HUDEP-2 (cell line): Measurements from ENCODE around the gene CCDC69.
"Not testable (repeated sequence)": the region's sequence is repeated elsewhere in the genome, so short reads cannot be mapped to it uniquely, and the experiment has no call there.

Experiments used
- DNase-seq, 76 experiments: peaks; one replicate each; lab custom pipeline; 2025; ENCODE audit not compliant: unreplicated experiment in 76 of 76; lab: John Stamatoyannopoulos, UW

The CCDC69 gene, protein sequence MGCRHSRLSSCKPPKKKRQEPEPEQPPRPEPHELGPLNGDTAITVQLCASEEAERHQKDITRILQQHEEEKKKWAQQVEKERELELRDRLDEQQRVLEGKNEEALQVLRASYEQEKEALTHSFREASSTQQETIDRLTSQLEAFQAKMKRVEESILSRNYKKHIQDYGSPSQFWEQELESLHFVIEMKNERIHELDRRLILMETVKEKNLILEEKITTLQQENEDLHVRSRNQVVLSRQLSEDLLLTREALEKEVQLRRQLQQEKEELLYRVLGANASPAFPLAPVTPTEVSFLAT

GRCh38 chr5:151223447-151224264 is at the start of gene CCDC69:
Gene CCDC69, minus strand, starts transcription at chr5:151224092. Its CDS starts 122 bp downstream, at chr5:151223970.
- DNase-seq: peak in 66 of 76 experiments; percentile 6 to 79 (median 46)

GRCh38 chr5:151271336-151271735 is 47.4 kb upstream of the CCDC69 start:
- no peak for DNase-seq

DNA sequence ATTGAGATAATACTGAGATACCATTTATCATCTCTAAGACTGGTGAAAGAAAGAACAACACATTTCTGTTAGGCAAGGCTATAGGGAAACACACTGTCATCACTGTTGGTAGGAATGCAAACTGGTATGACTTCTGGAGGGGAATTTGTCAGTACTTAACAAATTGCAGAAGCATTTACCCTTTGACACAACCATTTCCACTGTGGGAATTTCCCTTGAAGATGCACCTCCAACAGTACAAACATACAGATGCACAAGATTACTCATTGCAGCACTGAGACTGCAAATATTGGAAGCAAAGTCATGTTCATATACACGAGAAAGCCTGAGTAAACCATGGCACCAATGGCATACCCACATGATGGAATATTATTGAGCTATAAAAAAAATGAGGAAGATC is 46.7 kb upstream of the CCDC69 start:
- no peak for DNase-seq

DNA sequence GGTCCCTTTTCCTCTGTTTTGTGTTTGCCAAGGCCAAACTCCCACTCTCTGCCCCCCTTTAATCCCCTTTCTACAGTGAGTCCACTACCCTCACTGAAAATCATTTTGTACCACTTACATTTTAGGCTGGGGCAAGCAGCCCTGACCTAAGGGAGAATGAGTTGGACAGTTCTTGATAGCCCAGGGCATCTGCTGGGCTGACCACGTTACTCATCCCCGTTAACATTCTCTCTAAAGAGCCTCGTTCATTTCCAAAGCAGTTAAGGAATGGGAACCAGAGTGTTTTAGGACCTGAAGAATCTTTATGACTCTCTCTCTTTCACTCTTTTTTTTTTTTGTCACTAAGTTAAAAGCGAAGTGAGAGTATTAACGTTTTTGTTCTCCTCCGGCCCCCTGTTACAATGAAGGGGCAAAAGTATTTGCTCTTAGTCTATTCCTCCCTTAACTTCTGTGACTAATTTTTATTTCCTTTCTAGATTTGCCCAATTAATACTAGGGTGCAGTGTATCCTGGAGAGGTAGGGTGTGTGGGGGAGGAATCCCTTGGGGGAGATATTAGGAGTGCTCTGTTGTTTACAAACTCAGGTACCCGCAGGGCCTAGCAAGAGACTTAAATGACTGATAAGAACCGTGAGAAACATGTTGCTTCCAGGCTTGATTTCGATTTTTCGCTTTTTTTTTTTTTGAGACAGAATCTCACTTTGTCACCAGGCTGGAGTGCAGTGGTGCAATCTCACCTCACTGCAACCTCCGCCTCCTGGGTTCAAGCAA is 43.8 kb upstream of the CCDC69 start:
- DNase-seq: no peak

- DNase-seq: no peak
These were observed 40.2 kb upstream of the CCDC69 start for GRCh38 chr5:151264113-151264512.

- no peak for DNase-seq
These were observed 38.6 kb upstream of the CCDC69 start for GRCh38 chr5:151262532-151262931.

DNA sequence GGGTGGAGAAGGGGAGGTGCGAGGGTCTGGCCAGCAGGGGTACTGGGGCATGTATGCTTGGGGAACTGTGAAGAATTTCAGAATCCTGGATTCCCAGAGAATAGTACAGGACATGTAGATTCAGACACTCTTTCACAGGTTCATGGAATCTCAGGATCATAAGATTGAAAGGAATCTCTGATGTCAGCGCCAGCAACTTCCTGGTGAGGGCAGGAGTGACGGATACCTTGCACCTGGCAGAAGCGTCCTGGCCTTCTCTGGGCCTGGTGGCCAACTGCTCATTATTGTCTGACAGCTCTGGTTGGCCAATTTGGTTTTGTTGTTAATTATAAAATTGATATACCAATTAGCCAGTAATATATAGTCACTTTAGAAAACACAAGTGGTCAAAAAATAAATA is 36.0 kb upstream of the CCDC69 start:
- DNase-seq: no peak

DNA sequence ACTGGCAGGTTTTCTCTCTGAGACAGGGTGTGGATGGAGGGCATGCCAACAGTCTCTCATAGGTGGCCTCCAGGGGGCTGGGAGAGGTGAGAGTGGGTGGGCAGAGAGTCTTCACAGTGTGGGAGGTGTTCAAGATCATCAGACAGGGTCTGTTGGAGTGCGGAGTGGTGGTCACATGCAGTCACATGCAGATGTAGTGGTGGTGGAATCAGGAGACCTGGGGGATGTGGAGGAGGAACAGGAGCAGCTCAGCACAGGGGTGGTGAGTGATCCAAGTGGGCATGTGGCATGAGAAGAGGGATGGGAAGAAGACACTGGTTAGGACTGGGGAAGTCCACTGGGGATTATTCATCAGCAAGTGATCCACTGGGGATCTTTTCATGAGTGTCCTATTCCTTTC is 34.9 kb upstream of the CCDC69 start:
- DNase-seq: no peak

- no peak for DNase-seq
These were observed 34.3 kb upstream of the CCDC69 start for GRCh38 chr5:151258201-151258611.

- DNase-seq: no peak
These were observed 33.9 kb upstream of the CCDC69 start for GRCh38 chr5:151257731-151258181.

GRCh38 chr5:151255621-151256286 is 31.9 kb upstream of the CCDC69 start:
- DNase-seq: peak in 61 of 76 experiments; percentile 6 to 77 (median 32)

- not testable (repeated sequence) for DNase-seq
These were observed 31.1 kb upstream of the CCDC69 start for GRCh38 chr5:151254990-151255389.

DNA sequence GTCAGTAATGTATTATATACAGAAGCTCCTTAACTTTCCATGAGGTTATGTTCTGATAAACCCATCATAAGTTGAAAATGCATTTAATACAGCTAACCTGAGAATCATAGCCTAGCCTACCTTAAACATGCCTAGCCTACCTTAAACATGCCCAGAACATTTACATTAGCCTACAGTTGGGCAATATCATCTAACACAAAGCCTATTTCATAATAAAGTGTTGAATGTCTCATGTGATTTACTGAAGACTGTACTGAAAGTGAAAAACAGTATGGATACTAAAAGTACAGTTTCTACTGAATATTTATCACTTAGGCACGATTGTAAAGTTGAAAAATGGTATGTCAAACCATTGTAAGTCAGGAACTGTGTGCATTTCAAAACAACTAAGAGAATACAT is 30.7 kb upstream of the CCDC69 start:
- DNase-seq: no peak

- DNase-seq: no peak
These were observed 29.7 kb upstream of the CCDC69 start for GRCh38 chr5:151253605-151253950.

DNA sequence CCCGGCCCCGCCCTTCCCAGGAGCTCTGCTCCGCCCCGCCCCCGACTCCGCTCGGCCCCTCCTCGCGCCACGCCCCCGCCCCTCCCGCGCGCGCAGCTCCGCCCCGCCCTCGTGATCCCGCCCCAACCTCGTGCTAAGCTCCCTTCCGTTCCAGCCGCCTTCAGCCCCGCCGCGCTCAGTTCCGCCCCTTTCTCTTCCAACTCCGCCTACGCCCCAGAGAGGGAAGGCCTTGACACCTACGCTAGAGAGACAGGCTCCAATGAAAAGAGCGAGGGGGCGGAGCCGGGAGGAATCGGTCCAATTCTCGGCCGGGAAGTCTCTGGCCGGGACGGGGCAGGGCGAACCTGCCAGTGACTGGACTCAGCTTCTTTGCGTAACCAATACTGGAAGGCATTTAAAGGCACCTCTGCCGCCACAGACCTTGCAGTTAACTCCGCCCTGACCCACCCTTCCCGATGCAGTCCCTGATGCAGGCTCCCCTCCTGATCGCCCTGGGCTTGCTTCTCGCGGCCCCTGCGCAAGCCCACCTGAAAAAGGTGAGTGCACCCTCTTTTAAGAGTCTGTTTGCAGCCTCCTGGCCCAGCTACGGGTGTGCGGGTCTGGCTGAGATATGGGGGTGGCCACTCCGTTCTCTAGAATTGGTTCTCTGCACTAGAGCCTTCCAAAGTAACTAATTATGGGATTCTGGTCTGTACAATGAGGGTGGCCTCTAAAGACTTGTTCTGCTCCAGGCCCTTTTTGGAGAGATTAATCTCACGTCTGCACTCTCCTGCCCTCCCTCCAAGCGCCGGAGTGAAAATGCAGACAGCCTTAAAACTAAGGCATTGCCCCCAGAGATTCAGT is 29.1 kb upstream of the CCDC69 start, which contains the start of gene GM2A:
GM2A (plus strand) TSS at position 424 of the 843 bp plus-strand sequence; CDS start at position 456, 32 bp downstream.
- peak; percentile 50 to 100 (median 99) for DNase-seq

GRCh38 chr5:151251621-151252020 is 27.7 kb upstream of the CCDC69 start:
- no peak for DNase-seq

GRCh38 chr5:151251001-151251551 is 27.2 kb upstream of the CCDC69 start:
- DNase-seq: peak in 2 of 76 experiments; percentile 1 to 21

DNA sequence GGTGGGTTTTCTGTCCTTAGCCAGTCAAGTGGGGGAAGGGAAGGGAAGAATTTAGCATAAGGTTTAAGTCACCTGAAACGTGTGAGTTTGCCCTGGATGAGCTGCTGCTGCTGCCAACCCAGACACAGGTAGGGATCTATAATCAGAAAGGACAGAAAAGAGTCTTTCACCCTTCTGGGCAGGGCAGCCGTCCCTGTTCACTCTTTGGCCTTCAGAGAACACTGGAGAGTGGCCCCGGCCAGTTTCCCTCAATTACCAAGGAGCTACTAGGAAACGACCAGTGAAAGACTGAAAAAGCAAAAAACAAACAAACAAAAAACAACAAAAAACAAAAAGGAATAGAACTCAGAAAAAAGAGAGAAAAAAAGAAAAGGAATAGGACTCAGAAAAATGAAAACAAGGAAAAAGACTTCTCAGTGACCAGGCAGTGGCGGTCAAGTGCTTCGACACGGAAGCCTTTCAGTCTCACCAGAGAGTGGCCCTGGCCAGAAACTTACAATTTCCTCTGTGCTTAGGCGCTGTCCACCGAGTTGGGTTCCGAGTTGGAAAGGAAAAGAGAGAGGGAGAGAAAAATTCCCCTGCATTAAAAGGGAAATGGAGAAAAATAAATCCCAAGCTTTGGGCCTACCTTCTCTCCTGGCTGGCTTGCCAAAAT is 26.6 kb upstream of the CCDC69 start:
- no peak for DNase-seq

- no peak for DNase-seq
These were observed 25.4 kb upstream of the CCDC69 start for GRCh38 chr5:151249281-151249680.
